HepG2 (cell line): ENCODE measurements around the gene LRRC73. TPM values are rescaled to one million over a fixed set of nuclear protein-coding genes. Genes with fewer than 3 reads are reported as not detected.

Experiments used
- AHR ChIP-seq: IDR thresholded peaks from 2 replicates; pipeline ENCODE4 v1.6.1; 2018; ENCODE audit warnings: missing genetic modification reagents, missing compliant biosample characterization
- ARNT ChIP-seq: fragments of 450-650 bp; IDR thresholded peaks from 2 replicates; pipeline ENCODE4 v1.6.1; 2017
- ARNT2 ChIP-seq: sonication (generic); formaldehyde crosslinking; IDR thresholded peaks from 2 replicates; pipeline ENCODE4 v1.8.0; 2022; ENCODE audit warnings: mild to moderate bottlenecking, low read depth, missing genetic modification reagents, moderate library complexity
- CEBPG ChIP-seq: IDR thresholded peaks from 2 replicates; pipeline ENCODE4 v1.6.1; 2016
- GATAD2A ChIP-seq: IDR thresholded peaks from 2 replicates; pipeline ENCODE4 v1.6.1; 2016
- GTF2F1 ChIP-seq: fragments of 150-350 bp; IDR thresholded peaks from 2 replicates; pipeline ENCODE4 v1.6.1; 2014; ENCODE audit warnings: low read length
- HDAC1 ChIP-seq: sonication (generic); formaldehyde crosslinking; IDR thresholded peaks from 2 replicates; pipeline ENCODE4 v1.5.1; 2020; ENCODE audit warnings: mild to moderate bottlenecking, missing genetic modification reagents
- JARID2 ChIP-seq: sonication (generic); formaldehyde crosslinking; IDR thresholded peaks from 2 replicates; pipeline ENCODE4 v1.8.1; 2023; ENCODE audit warnings: missing genetic modification reagents, inconsistent platforms; ENCODE audit not compliant: insufficient replicate concordance
- KDM1A ChIP-seq: IDR thresholded peaks from 2 replicates; pipeline ENCODE4 v1.6.1; 2016; ENCODE audit warnings: missing compliant biosample characterization
- MATR3 ChIP-seq: sonication (generic); formaldehyde crosslinking; IDR thresholded peaks from 2 replicates; pipeline ENCODE4 v1.4.0; 2020; ENCODE audit warnings: missing genetic modification reagents
- MXI1 ChIP-seq: IDR thresholded peaks from 3 replicates; pipeline ENCODE4 v1.6.1; 2012; ENCODE audit warnings: low read depth, low read length, inconsistent platforms, borderline replicate concordance
- RAD21 ChIP-seq: fragments of 450-650 bp; formaldehyde crosslinking; IDR thresholded peaks from 2 replicates; pipeline ENCODE4 v1.5.0; 2020; ENCODE audit warnings: mild to moderate bottlenecking
- SP2 ChIP-seq: sonication (generic); formaldehyde crosslinking; IDR thresholded peaks from 2 replicates; pipeline ENCODE4 v1.5.1; 2020; ENCODE audit warnings: mild to moderate bottlenecking, missing genetic modification reagents
- STAG1 ChIP-seq: sonication (generic); formaldehyde crosslinking; IDR thresholded peaks from 2 replicates; pipeline ENCODE4 v1.4.0; 2020; ENCODE audit warnings: missing genetic modification reagents
- TAF15 ChIP-seq: fragments of 200-400 bp; formaldehyde crosslinking; IDR thresholded peaks from one replicate; pipeline ENCODE4 v1.6.1; 2018; ENCODE audit warnings: mild to moderate bottlenecking, low read depth, low read length; ENCODE audit not compliant: poor library complexity, severe bottlenecking
- TCF12 ChIP-seq, 2 experiments: fragments of 450-650 bp in 1 of 2; sonication (generic) in 1 of 2; formaldehyde crosslinking in 1 of 2; IDR thresholded peaks; 2 replicates each; pipeline versions ENCODE4 v1.6.1 to v1.8.0; 2017 to 2022; ENCODE audit warnings: antibody characterized with exemption in 1 of 2, mild to moderate bottlenecking in 1 of 2, missing genetic modification reagents in 1 of 2, moderate library complexity in 1 of 2
- YY1 ChIP-seq: IDR thresholded peaks from 2 replicates; pipeline ENCODE4 v1.6.1; 2011; ENCODE audit warnings: low read length, low read depth, moderate library complexity, mild to moderate bottlenecking; ENCODE audit not compliant: insufficient read depth, insufficient replicate concordance
- ZNF431 ChIP-seq: sonication (generic); formaldehyde crosslinking; IDR thresholded peaks from 2 replicates; pipeline ENCODE4 v1.9.0; 2022; ENCODE audit warnings: missing genetic modification reagents, low read depth, mild to moderate bottlenecking, borderline replicate concordance
- ZNF44 ChIP-seq: sonication (generic); formaldehyde crosslinking; IDR thresholded peaks from 2 replicates; pipeline ENCODE4 v1.5.1; 2020; ENCODE audit warnings: mild to moderate bottlenecking, missing genetic modification reagents
- ZNF441 ChIP-seq: sonication (generic); formaldehyde crosslinking; IDR thresholded peaks from 2 replicates; pipeline ENCODE4 v1.7.0; 2021; ENCODE audit warnings: missing genetic modification reagents, borderline replicate concordance
- ZNF510 ChIP-seq: sonication (generic); formaldehyde crosslinking; IDR thresholded peaks from 2 replicates; pipeline ENCODE4 v1.4.0; 2020; ENCODE audit warnings: low read depth, mild to moderate bottlenecking, missing genetic modification reagents
- ZNF512 ChIP-seq: sonication (generic); formaldehyde crosslinking; IDR thresholded peaks from 2 replicates; pipeline ENCODE4 v1.4.0; 2020; ENCODE audit warnings: mild to moderate bottlenecking, missing genetic modification reagents
- ZNF577 ChIP-seq: sonication (generic); formaldehyde crosslinking; IDR thresholded peaks from 2 replicates; pipeline ENCODE4 v1.4.0; 2020; ENCODE audit warnings: mild to moderate bottlenecking, low read depth, missing genetic modification reagents, borderline replicate concordance
- ZNF746 ChIP-seq: sonication (generic); formaldehyde crosslinking; IDR thresholded peaks from 2 replicates; pipeline ENCODE4 v1.8.0; 2022; ENCODE audit warnings: mild to moderate bottlenecking, missing genetic modification reagents
- ZNF784 ChIP-seq: sonication (generic); formaldehyde crosslinking; IDR thresholded peaks from 2 replicates; pipeline ENCODE4 v1.5.1; 2020; ENCODE audit warnings: missing genetic modification reagents, mild to moderate bottlenecking, borderline replicate concordance
- ZNF841 ChIP-seq: sonication (generic); formaldehyde crosslinking; IDR thresholded peaks from 2 replicates; pipeline ENCODE4 v1.8.1; 2023; ENCODE audit warnings: missing genetic modification reagents, borderline replicate concordance
- polyA plus RNA-seq, 8 experiments: library from polyadenylated mRNA; depleted of rRNA in 3 of 8; stranded (reverse) in 7 of 8; unstranded in 1 of 8; fragments of >200 nt; fragmentation: Illumina TruSeq in 4 of 8; extraction: Trizol in 4 of 8; gene quantifications; 2 replicates each; pipeline versions ENCODE4 v1.2.1 to v1.2.3, GENCODE V29; 2011 to 2016; ENCODE audit warnings: low read depth in 4 of 8, missing spikeins in 1 of 8, mixed read lengths in 1 of 8; ENCODE audit not compliant: insufficient read depth in 1 of 8
- total RNA-seq, 5 experiments: library from RNA; depleted of rRNA; stranded (reverse); fragments of >200 nt; fragmentation: Illumina TruSeq; extraction: Trizol; gene quantifications; 2 replicates each; pipeline ENCODE4 v1.2.3, GENCODE V29; 2016; ENCODE audit warnings: low read depth in 1 of 5
- TF ChIP-seq, protein P1 (sequence below): sonication (generic); formaldehyde crosslinking; IDR thresholded peaks from 2 replicates; pipeline ENCODE4 v1.9.0; 2022; ENCODE audit warnings: low read depth, missing genetic modification reagents
- TF ChIP-seq, protein P2 (sequence below): sonication (generic); formaldehyde crosslinking; IDR thresholded peaks from 2 replicates; pipeline ENCODE4 v1.8.1; 2022; ENCODE audit warnings: mild to moderate bottlenecking, missing genetic modification reagents

The LRRC73 gene
- total and polyA plus RNA-seq, 2 of the 13 experiments (the other 11 are each of a cell fraction or from before 2014, with no cell fraction given) = 0.11 to 0.12 TPM

DNA sequence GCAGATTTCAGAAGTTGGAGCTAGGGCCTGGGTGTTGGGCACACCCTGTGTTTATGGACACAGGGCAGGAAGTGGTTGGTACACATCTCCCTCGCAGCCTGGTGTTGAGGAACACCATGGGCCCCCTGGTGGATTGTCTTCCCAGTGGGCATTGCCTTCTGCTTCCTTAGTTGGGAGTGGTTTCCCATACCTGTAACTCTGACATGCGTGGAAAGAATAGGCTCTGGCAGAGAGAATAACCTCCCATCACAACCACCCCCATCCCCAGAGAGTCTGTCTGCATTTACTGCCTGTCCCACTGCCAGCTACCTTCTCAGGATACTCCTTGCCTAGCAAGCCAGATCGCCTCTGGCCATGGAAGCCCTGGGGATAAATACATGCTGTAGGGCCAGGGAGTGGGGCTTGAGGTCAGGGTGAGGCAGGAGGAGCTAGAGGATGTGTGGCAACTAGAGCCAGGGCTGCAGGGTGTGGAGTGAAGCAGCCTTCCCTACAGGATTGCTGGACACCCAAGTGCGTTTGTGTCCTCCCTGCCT, 14.7 kb downstream of the LRRC73 start (continued):
- no peak for TF ChIP-seq AHR (CRISPR knock-in tag)
- TF ChIP-seq, protein P1, sequence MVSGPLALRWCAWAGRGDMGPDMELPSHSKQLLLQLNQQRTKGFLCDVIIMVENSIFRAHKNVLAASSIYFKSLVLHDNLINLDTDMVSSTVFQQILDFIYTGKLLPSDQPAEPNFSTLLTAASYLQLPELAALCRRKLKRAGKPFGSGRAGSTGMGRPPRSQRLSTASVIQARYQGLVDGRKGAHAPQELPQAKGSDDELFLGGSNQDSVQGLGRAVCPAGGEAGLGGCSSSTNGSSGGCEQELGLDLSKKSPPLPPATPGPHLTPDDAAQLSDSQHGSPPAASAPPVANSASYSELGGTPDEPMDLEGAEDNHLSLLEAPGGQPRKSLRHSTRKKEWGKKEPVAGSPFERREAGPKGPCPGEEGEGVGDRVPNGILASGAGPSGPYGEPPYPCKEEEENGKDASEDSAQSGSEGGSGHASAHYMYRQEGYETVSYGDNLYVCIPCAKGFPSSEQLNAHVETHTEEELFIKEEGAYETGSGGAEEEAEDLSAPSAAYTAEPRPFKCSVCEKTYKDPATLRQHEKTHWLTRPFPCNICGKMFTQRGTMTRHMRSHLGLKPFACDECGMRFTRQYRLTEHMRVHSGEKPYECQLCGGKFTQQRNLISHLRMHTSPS (CRISPR knock-in tag) = peak; percentile 62
- no peak for TF ChIP-seq HDAC1 (CRISPR knock-in tag)
- TF ChIP-seq, protein P2, sequence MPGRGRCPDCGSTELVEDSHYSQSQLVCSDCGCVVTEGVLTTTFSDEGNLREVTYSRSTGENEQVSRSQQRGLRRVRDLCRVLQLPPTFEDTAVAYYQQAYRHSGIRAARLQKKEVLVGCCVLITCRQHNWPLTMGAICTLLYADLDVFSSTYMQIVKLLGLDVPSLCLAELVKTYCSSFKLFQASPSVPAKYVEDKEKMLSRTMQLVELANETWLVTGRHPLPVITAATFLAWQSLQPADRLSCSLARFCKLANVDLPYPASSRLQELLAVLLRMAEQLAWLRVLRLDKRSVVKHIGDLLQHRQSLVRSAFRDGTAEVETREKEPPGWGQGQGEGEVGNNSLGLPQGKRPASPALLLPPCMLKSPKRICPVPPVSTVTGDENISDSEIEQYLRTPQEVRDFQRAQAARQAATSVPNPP (CRISPR knock-in tag) = no peak
- TF ChIP-seq JARID2 (CRISPR knock-in tag) = no peak
- no peak for TF ChIP-seq SP2 (CRISPR knock-in tag)
- no peak for TF ChIP-seq MATR3 (CRISPR knock-in tag)
- no peak for TF ChIP-seq CEBPG
- no peak for TF ChIP-seq ZNF44 (CRISPR knock-in tag)
- TF ChIP-seq ZNF512 (CRISPR knock-in tag) = no peak
- no peak for TF ChIP-seq GTF2F1
- no peak for TF ChIP-seq ZNF841 (CRISPR knock-in tag)
- no peak for TF ChIP-seq TAF15
- no peak for TF ChIP-seq KDM1A (CRISPR knock-in tag)
- peak; percentile 45 for TF ChIP-seq STAG1 (CRISPR knock-in tag)
- TF ChIP-seq ARNT = no peak
- TF ChIP-seq TCF12 (IDR thresholded peaks at IDR 0.05) = no peak
- TF ChIP-seq TCF12 (CRISPR knock-in tag; IDR thresholded peaks at IDR 0.05) = no peak
- TF ChIP-seq YY1 = no peak
- no peak for TF ChIP-seq ZNF510 (CRISPR knock-in tag)
- no peak for TF ChIP-seq ZNF746 (CRISPR knock-in tag)
- no peak for TF ChIP-seq ZNF441 (CRISPR knock-in tag)
- peak; percentile 61 for TF ChIP-seq RAD21 (CRISPR knock-in tag)
- no peak for TF ChIP-seq ARNT2 (CRISPR knock-in tag)
- TF ChIP-seq ZNF431 (CRISPR knock-in tag) = no peak
- TF ChIP-seq ZNF784 (CRISPR knock-in tag) = no peak
- TF ChIP-seq ZNF577 (CRISPR knock-in tag) = no peak
- peak; percentile 40; the same call in 1 of the 3 replicates for TF ChIP-seq MXI1
- TF ChIP-seq GATAD2A = 0 out of 2 replicates have a peak, but pooled peaks have one; percentile 15
